HCT116 (cell line): ENCODE measurements around the gene CNGA1. TPM values are rescaled to one million over a fixed set of nuclear protein-coding genes. Genes with fewer than 3 reads are reported as not detected.

Experiments
- ATAC-seq: fragments of 200-7000 bp; cut with Tn5 transposase; 2 replicates; pipeline ENCODE4 v1.9.1; 2020; ENCODE audit warnings: mild to moderate bottlenecking, moderate library complexity
- BruUV-seq: library from RNA; stranded (reverse); fragments of 400-500 nt; replicated peaks from 2 replicates; lab custom pipeline; 2021; lab: Mats Ljungman, UMichigan
- CTCF ChIA-PET: fragments of 300-600 bp; sonication (Branson Sonifier 250); formaldehyde crosslinking; loops from one replicate; lab custom pipeline; 2021; ENCODE audit warnings: antibody characterized with exemption; lab: Charles Lee
- POLR2A ChIA-PET: fragments of 300-600, 350-600 bp; sonication (Branson Sonifier 250); formaldehyde crosslinking; loops from one replicate; lab custom pipeline; 2021; ENCODE audit warnings: antibody characterized with exemption; lab: Charles Lee
- RAD21 ChIA-PET, 2 experiments: fragments of 300-600 bp; sonication (Branson Sonifier 250); formaldehyde crosslinking; loops; one replicate each; lab custom pipeline; 2023; ENCODE audit warnings: low total read pairs in 2 of 2; ENCODE audit not compliant: uncharacterized antibody in 2 of 2, unreplicated experiment in 2 of 2, low non-redundant PET in 1 of 2; lab: Charles Lee
- DNase-seq: peaks from one replicate; pipeline ENCODE4 v3.0.0-alpha.2; 2010; ENCODE audit warnings: low read depth, low spot score
- H2AFZ ChIP-seq: fragments of 200-600 bp; shearing (Covaris generic), sonication (generic); 2 replicates; pipeline ENCODE4 v1.6.1; 2017; ENCODE audit warnings: low read depth, mixed run types, mixed read lengths, antibody characterized with exemption, low read length; ENCODE audit not compliant: poor library complexity, severe bottlenecking
- H3K27ac ChIP-seq: 2 replicates; pipeline ENCODE4 v1.5.1; 2012; ENCODE audit warnings: low read depth, low read length
- H3K27me3 ChIP-seq: fragments of 200-600 bp; sonication (generic); 2 replicates; pipeline ENCODE4 v1.6.1; 2016; ENCODE audit warnings: mixed run types, low read length, mixed read lengths; ENCODE audit not compliant: insufficient read depth
- H3K36me3 ChIP-seq, 2 experiments: fragments of 200-500 bp in 1 of 2; fragments of 200-600 bp in 1 of 2; sonication (Bioruptor generic) in 1 of 2; sonication (generic) in 1 of 2; 2 replicates each; pipeline versions ENCODE4 v1.5.1 to v1.6.1; 2014 to 2016; ENCODE audit warnings: low read length in 2 of 2, inconsistent platforms in 1 of 2, mixed read lengths in 1 of 2, mixed run types in 1 of 2; ENCODE audit not compliant: insufficient read depth in 2 of 2, control insufficient read depth in 1 of 2
- H3K4me1 ChIP-seq, 2 experiments: fragments of 200-600 bp in 1 of 2; sonication (generic) in 1 of 2; 2 replicates each; pipeline versions ENCODE4 v1.5.1 to v1.6.1; 2012 to 2017; ENCODE audit warnings: low read length in 2 of 2, inconsistent platforms in 1 of 2, mild to moderate bottlenecking in 1 of 2, mixed read lengths in 1 of 2, mixed run types in 1 of 2, moderate library complexity in 1 of 2; ENCODE audit not compliant: insufficient read depth in 2 of 2, control insufficient read depth in 1 of 2
- H3K4me2 ChIP-seq: fragments of 200-600 bp; sonication (generic); 2 replicates; pipeline ENCODE4 v1.6.1; 2017; ENCODE audit warnings: mixed run types, low read length, mixed read lengths
- H3K4me3 ChIP-seq, 2 experiments: fragments of 200-600 bp in 1 of 2; sonication (generic) in 1 of 2; replicated peaks in 1 of 2; 2 replicates each; pipeline ENCODE4 v1.5.1; 2011 to 2016; ENCODE audit warnings: low read length in 2 of 2, control low read depth in 1 of 2, low read depth in 1 of 2, mild to moderate bottlenecking in 1 of 2, mixed read lengths in 1 of 2, mixed run types in 1 of 2
- H3K79me2 ChIP-seq: fragments of 200-600 bp; sonication (generic); 2 replicates; pipeline ENCODE4 v1.6.1; 2017; ENCODE audit warnings: mild to moderate bottlenecking, mixed run types, low read length, moderate library complexity, mixed read lengths; ENCODE audit not compliant: insufficient read depth
- H3K9ac ChIP-seq: fragments of 200-600 bp; sonication (generic); 2 replicates; pipeline ENCODE4 v1.6.1; 2016; ENCODE audit warnings: low read length, mixed read lengths
- H3K9me2 ChIP-seq: fragments of 200-600 bp; sonication (generic), shearing (Covaris generic); 2 replicates; pipeline ENCODE4 v1.6.1; 2017; ENCODE audit warnings: mixed run types, mild to moderate bottlenecking, moderate library complexity; ENCODE audit not compliant: insufficient read depth
- H3K9me3 ChIP-seq, 2 experiments: fragments of 200-500 bp in 1 of 2; fragments of 200-600 bp in 1 of 2; sonication (Bioruptor generic) in 1 of 2; sonication (generic) in 1 of 2; 2 replicates each; pipeline ENCODE4 v1.6.1; 2014 to 2017; ENCODE audit warnings: low read length in 2 of 2, mixed read lengths in 2 of 2, inconsistent platforms in 1 of 2, low read depth in 1 of 2, mild to moderate bottlenecking in 1 of 2, mixed run types in 1 of 2, moderate library complexity in 1 of 2; ENCODE audit not compliant: control insufficient read depth in 1 of 2, insufficient read depth in 1 of 2
- H4K20me1 ChIP-seq: fragments of 200-600 bp; sonication (generic), shearing (Covaris generic); 2 replicates; pipeline ENCODE4 v1.6.1; 2017; ENCODE audit warnings: mixed run types, mild to moderate bottlenecking, moderate library complexity; ENCODE audit not compliant: insufficient read depth
- CBX3 ChIP-seq: IDR thresholded peaks from 2 replicates; pipeline ENCODE4 v1.6.1; 2012; ENCODE audit warnings: low read depth
- CEBPB ChIP-seq: IDR thresholded peaks from 2 replicates; pipeline ENCODE4 v1.6.1; 2012; ENCODE audit warnings: low read depth
- CTCF ChIP-seq, 3 experiments: fragments of 200-600 bp in 1 of 3; sonication (generic) in 1 of 3; IDR thresholded peaks in 2 of 3; conservative IDR thresholded peaks in 1 of 3; 2 replicates each; pipeline ENCODE4 v1.5.1; 2012 to 2017; ENCODE audit warnings: low read depth in 2 of 3, low read length in 2 of 3, antibody characterized with exemption in 1 of 3, borderline replicate concordance in 1 of 3, control low read depth in 1 of 3, mild to moderate bottlenecking in 1 of 3, mixed read lengths in 1 of 3, mixed run types in 1 of 3, moderate library complexity in 1 of 3; ENCODE audit not compliant: insufficient read depth in 1 of 3
- ELF1 ChIP-seq: IDR thresholded peaks from 2 replicates; pipeline ENCODE4 v1.6.1; 2012; ENCODE audit warnings: low read depth, borderline replicate concordance
- EZH2 ChIP-seq: fragments of 200-600 bp; sonication (generic); IDR thresholded peaks from 2 replicates; pipeline ENCODE4 v1.6.1; 2017; ENCODE audit warnings: antibody characterized with exemption, mixed run types
- MAX ChIP-seq: IDR thresholded peaks from 2 replicates; pipeline ENCODE4 v1.6.1; 2012
- POLR2A ChIP-seq: IDR thresholded peaks from 2 replicates; pipeline ENCODE4 v1.7.0; 2011; ENCODE audit warnings: borderline replicate concordance; ENCODE audit not compliant: insufficient read depth, insufficient read length; ENCODE audit errors: extremely low read depth
- REST ChIP-seq: IDR thresholded peaks from 2 replicates; pipeline ENCODE4 v1.6.1; 2012; ENCODE audit warnings: low read depth
- TCF7L2 ChIP-seq: IDR thresholded peaks from 2 replicates; pipeline ENCODE4 v1.7.0; 2011; ENCODE audit warnings: borderline replicate concordance, inconsistent platforms; ENCODE audit not compliant: insufficient read depth, insufficient read length; ENCODE audit errors: extremely low read depth
- ZNF274 ChIP-seq: fragments of 200-500 bp; sonication (Bioruptor generic); IDR thresholded peaks from 2 replicates; pipeline ENCODE4 v1.6.1; 2014; ENCODE audit warnings: mild to moderate bottlenecking, low read depth, low read length, inconsistent platforms
- intact Hi-C: fragments of 100-400 bp; cut with micrococcal nuclease; formaldehyde crosslinking; loops from 2 replicates; pipeline ENCODE4 v1.10.0; 2022
- total RNA-seq: library from RNA; stranded (reverse); gene quantifications from one replicate; pipeline ENCODE4 v1.2.1, GENCODE V29; 2021; ENCODE audit not compliant: unreplicated experiment

CNGA1 gene
- total RNA-seq, 1 experiment from 2014 or later, result 2.1 TPM

DNA sequence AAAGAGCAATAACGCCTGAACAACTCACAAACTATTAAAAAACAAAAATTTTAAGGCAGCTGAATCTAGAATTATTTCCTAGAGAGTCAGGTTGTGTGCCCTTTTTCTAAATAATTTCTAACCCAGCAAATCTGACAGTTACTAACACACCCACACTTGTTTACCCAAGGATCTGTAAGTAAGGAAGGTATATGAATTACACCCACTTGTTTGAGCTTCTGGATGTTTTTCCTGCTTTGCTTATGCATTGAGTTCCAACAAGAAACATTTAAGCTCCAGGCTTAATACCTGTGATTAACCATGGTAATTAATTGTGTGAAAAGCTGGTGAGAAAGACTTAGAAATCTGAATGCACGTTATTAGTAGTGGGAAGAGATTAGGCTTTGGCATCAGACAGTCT lies 1.6 kb upstream of the CNGA1 start:
- Histone ChIP-seq H3K9me3 (no peaks in the 10 kb centered on the region), H3K4me1 (peaks cover 6 to 11% of the 10 kb centered on the region in 2 experiments; a peak in 2 of 4 replicates), H3K36me3 (no peaks in the 10 kb centered on the region), H3K9ac (no peak overlapping the region), H2AFZ (no peak overlapping the region), H4K20me1 (no peaks in the 10 kb centered on the region), H3K4me2 (peak overlapping the region; percentile 90; the same call in 1 of the 2 replicates), H3K27me3 (no peaks in the 10 kb centered on the region), H3K4me3 (peak overlapping the region in 1 of 2 experiments; percentile 73; a peak in 1 of 4 replicates), H3K9me2 (no peaks in the 10 kb centered on the region)
- ATAC-seq, result no peak
- RAD21 ChIA-PET, result no interaction called here
- intact Hi-C loops, result loop anchor here (5.0 kb wide), 1 partner anchor 69 kb away; no protein-coding TSS in a partner anchor
- CTCF ChIA-PET, result no interaction called here
- DNase-seq, result no peak
- POLR2A ChIA-PET, result no interaction called here
- BruUV-seq, result no TSS peak
- no peak for TF ChIP-seq EZH2
- TF ChIP-seq POLR2A, result no peak
- no peak for TF ChIP-seq TCF7L2
- TF ChIP-seq CEBPB, result no peak
- TF ChIP-seq ELF1, result no peak
- TF ChIP-seq ZNF274, result no peak
- TF ChIP-seq REST, result no peak
- TF ChIP-seq CTCF (IDR thresholded peaks at IDR 0.05 in 2 of 3, conservative IDR thresholded peaks at IDR 0.05 in 1 of 3; ENCODE audit: borderline replicate concordance in 1 of 3, insufficient read depth in 1 of 3, low read depth in 2 of 3, low read length in 2 of 3), result no peak
- no peak for TF ChIP-seq MAX
- TF ChIP-seq CBX3, result no peak
- TF ChIP-seq, all 23 proteins: peak for 0
- H3K79me2 ChIP-seq, result peaks cover 8% of the 10 kb centered on the region; the same call in 1 of the 2 replicates
- no peak overlapping the region for H3K27ac ChIP-seq
